GM10248 (cell line): ENCODE data around the gene FNDC1.

Experiments used
- CTCF ChIA-PET: fragments of 300-600 bp; sonication (Branson Sonifier 250); formaldehyde crosslinking; extraction: SDS; loops from one replicate; lab custom pipeline; 2021; ENCODE audit warnings: antibody characterized with exemption; lab: Yijun Ruan, JAX
- POLR2A ChIA-PET: fragments of 350-650 bp; sonication (Branson Sonifier 250); formaldehyde crosslinking; extraction: SDS; loops from one replicate; lab custom pipeline; 2020; ENCODE audit warnings: antibody characterized with exemption; lab: Yijun Ruan, JAX
- DNase-seq: peaks from one replicate; pipeline ENCODE4 v3.0.0; 2012; ENCODE audit errors: extremely low spot score
- TF ChIP-seq, protein P1 (sequence below): IDR thresholded peaks from 2 replicates; pipeline ENCODE4 v1.5.1; 2012; ENCODE audit warnings: mild to moderate bottlenecking, low read depth; ENCODE audit errors: extremely low read depth, missing control alignments, control extremely low read depth

FNDC1 gene

DNA sequence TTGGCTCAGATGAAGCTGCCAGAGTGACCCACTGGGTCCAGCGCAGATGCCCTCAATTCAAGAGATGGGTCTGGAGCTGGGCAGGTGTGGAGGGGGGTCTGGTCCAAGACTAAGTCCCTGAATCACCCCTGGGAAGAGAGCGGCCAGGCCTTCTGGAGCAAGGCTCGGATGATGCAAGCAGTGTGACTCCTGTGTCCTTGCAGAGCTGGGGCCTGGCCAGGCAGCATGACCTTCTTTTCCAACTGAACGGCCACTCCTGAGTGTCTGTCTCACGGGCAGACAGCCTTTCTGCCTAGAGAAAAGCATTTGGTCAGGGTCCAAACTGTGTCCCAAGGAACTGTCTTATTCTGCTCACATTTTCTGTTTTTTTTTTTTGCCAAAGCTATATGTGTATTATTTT is 42.6 kb upstream of the FNDC1 start:
- CTCF ChIA-PET: interaction anchor here (0.8 to 3.9 kb wide), 8 partner anchors 8 to 168 kb away, joined by 3 to 17 read pairs (median 4); no protein-coding TSS in a partner anchor
- POLR2A ChIA-PET: no interaction called here
- TF ChIP-seq, protein P1, sequence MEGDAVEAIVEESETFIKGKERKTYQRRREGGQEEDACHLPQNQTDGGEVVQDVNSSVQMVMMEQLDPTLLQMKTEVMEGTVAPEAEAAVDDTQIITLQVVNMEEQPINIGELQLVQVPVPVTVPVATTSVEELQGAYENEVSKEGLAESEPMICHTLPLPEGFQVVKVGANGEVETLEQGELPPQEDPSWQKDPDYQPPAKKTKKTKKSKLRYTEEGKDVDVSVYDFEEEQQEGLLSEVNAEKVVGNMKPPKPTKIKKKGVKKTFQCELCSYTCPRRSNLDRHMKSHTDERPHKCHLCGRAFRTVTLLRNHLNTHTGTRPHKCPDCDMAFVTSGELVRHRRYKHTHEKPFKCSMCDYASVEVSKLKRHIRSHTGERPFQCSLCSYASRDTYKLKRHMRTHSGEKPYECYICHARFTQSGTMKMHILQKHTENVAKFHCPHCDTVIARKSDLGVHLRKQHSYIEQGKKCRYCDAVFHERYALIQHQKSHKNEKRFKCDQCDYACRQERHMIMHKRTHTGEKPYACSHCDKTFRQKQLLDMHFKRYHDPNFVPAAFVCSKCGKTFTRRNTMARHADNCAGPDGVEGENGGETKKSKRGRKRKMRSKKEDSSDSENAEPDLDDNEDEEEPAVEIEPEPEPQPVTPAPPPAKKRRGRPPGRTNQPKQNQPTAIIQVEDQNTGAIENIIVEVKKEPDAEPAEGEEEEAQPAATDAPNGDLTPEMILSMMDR: no peak
- DNase-seq: no peak

DNA sequence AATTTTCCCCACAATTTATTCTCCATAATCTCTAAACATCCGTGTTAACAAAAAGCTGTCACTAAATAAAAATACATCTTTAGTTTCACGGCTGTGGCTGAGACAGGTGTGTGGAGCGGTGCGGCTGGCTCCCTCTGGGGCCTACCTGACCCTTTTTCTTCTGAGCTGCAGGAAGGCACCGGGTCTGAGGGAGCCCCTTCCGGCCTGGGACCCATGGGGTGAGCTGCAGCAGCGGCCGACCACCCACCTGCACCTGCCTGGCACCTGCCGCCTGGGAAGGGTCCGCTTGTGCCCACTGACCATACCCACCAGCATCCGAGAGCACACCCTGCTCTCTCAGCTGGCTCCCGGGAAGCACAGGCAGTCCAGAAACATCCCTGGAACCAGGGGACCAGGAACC is 41.5 kb upstream of the FNDC1 start:
- ChIA-PET POLR2A (interaction anchor here (0.7 kb wide), 1 partner anchor 1327 kb away, joined by 4 read pairs; no protein-coding TSS in a partner anchor), CTCF (interaction anchor here (0.7 to 2.7 kb wide), 7 partner anchors 12 to 120 kb away, joined by 3 to 14 read pairs (median 4); no protein-coding TSS in a partner anchor)
- DNase-seq: no peak
- TF ChIP-seq, protein P1: no peak

DNA sequence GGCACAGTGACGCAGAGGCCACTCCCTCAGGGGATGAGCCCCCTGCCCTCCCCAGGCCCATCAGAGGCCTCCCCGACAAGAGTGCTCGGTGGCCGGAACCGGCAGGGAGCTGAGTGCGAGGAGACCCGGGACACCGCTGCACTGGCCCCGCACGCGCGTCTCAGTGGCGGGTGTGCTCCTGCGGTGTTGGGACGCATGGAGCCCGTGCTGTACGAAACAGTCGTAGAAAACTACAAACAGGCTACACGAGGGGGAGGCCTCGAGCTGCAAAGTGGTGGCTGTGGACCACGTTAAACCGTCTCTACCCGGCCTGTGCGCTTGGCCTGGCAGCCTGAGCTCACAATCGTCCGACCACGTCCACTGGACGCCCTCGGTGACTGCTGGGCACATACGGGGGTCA is 40.2 kb upstream of the FNDC1 start:
- ChIA-PET POLR2A (no interaction called here), CTCF (interaction anchor here (1.0 to 3.4 kb wide), 9 partner anchors 11 to 126 kb away, joined by 3 to 18 read pairs (median 3); no protein-coding TSS in a partner anchor)
- no peak for DNase-seq
- TF ChIP-seq, protein P1: no peak

DNA sequence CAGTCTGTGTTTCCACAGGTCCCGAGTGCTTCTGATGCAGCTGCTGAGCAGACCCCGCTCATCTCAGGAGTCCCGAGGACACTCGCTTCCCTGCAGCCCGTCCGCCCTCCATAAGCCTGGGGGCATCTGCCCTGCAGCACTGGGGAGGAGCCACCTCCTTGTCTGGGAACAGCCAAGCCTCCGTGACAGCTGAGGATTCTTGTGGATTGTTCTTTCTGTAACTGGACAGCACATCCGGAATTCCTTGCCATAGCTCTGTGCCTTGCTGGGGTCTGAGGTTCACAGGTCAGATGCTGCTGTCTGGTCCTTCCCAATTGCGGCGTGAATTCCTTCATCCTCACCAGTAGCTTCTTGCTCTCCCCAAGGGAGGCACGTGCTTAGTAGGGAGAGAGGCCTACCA is 38.4 kb upstream of the FNDC1 start:
- TF ChIP-seq, protein P1: no peak
- POLR2A ChIA-PET: no interaction called here

DNA sequence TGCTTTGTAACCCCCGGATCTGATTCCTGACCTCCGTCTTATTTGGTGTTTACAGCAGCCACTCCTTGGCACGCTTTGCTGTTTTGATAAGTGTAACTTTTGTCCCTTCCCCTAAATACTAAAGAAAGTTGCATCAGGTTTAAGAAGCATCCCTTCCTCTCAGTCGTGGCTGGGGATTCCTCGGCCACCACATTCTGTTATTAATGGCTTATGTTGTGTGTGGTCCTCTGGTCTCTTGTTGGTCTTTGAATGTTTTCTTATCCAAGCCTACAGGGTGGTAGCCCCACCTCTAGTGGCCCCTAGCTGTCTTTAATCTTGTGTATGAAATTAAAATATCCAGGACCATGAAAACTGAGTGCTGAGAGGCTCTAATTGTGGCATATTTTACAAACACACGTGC is 37.5 kb upstream of the FNDC1 start:
- POLR2A ChIA-PET: no interaction called here
- DNase-seq: no peak
- TF ChIP-seq, protein P1: no peak
- CTCF ChIA-PET: interaction anchor here (1.4 to 7.2 kb wide), 2 partner anchors 8 to 124 kb away, joined by 5 to 213 read pairs; no protein-coding TSS in a partner anchor

More for the DNA sequence above, 38.4 kb upstream of the FNDC1 start:
- no peak for DNase-seq
- CTCF ChIA-PET: interaction anchor here (0.9 to 3.4 kb wide), 4 partner anchors 9 to 122 kb away, joined by 4 to 18 read pairs (median 4); no protein-coding TSS in a partner anchor

DNA sequence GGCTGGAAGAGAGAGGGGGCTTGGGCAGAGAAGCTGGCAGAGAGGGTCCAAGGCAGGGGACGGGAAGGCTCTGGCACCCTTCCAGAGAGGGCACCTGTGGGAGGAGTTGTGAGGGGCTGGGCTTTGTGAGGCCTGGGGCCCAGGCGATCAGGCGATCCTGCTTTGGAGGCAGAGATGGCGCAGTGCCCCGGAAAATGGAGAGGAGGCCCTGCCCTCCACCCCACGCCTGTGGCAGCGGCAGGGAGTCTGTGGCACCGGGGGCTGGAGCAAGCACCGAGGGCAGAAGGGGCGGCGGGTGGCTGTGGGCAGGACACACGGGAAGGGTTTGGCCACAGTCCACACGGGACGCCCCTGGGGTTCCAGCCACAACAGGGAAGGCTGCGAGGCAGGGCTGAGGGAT is 36.5 kb upstream of the FNDC1 start:
- ChIA-PET POLR2A (no interaction called here), CTCF (interaction anchor here (0.9 to 7.2 kb wide), 4 partner anchors 21 to 125 kb away, joined by 3 to 213 read pairs (median 60); no protein-coding TSS in a partner anchor)
- DNase-seq: no peak
- TF ChIP-seq, protein P1: no peak
